GM12865 (cell line): Measurements from ENCODE around the gene ETS1.

Experiments
- DNase-seq: peaks from one replicate; pipeline ENCODE4 v3.0.0; 2010; ENCODE audit warnings: low read depth
- H3K4me3 ChIP-seq: 2 replicates; pipeline ENCODE4 v1.5.1; 2011; ENCODE audit warnings: mild to moderate bottlenecking, low read depth, low read length, control low read depth
- CTCF ChIP-seq: IDR thresholded peaks from 2 replicates; pipeline ENCODE4 v1.5.1; 2011; ENCODE audit warnings: low read length, control low read depth, low read depth, inconsistent platforms; ENCODE audit not compliant: insufficient read depth; ENCODE audit errors: missing control alignments

ETS1 gene

GRCh38 chr11:128492903-128493569, 94.3 kb downstream of the ETS1 start:
- no peak overlapping the region for H3K4me3 ChIP-seq
- no peak for TF ChIP-seq CTCF
- no peak for DNase-seq

- no peak for TF ChIP-seq CTCF
- H3K4me3 ChIP-seq: no peak overlapping the region
- no peak for DNase-seq
Measured at GRCh38 chr11:128492461-128492860, 94.9 kb downstream of the ETS1 start.

GRCh38 chr11:128491195-128491936, 96.0 kb downstream of the ETS1 start:
- H3K4me3 ChIP-seq: no peak overlapping the region
- TF ChIP-seq CTCF: no peak
- DNase-seq: no peak

- no peak for TF ChIP-seq CTCF
- H3K4me3 ChIP-seq: no peak overlapping the region
- no peak for DNase-seq
Measured at GRCh38 chr11:128490092-128490491, 97.3 kb downstream of the ETS1 start.

GRCh38 chr11:128488471-128488870, 98.9 kb downstream of the ETS1 start:
- DNase-seq: no peak
- H3K4me3 ChIP-seq: no peak overlapping the region

GRCh38 chr11:128487978-128488377, 99.4 kb downstream of the ETS1 start:
- H3K4me3 ChIP-seq: no peak overlapping the region
- no peak for TF ChIP-seq CTCF
- no peak for DNase-seq

More at GRCh38 chr11:128488471-128488870, 98.9 kb downstream of the ETS1 start:
- TF ChIP-seq CTCF: no peak

- no peak for DNase-seq
- H3K4me3 ChIP-seq: peak overlapping the region; percentile 53; the same call in 1 of the 2 replicates
- no peak for TF ChIP-seq CTCF
Measured at GRCh38 chr11:128484172-128484571, 103.2 kb downstream of the ETS1 start.
